Activated naive CD8-positive, alpha-beta T cell treated with anti-CD3 and anti-CD28 coated beads, Interleukin-2, amount 10 ng/mL, durations not matched to agents 7 days and 5 days (primary cell): ENCODE measurements around the gene KCNS3. TPM values are rescaled to one million over a fixed set of nuclear protein-coding genes. Genes with fewer than 3 reads are reported as not detected.

Source experiments
- ATAC-seq: fragments of 150-1000 bp; cut with Tn5 transposase; one replicate; pipeline ENCODE4 v1.10.0; 2021; ENCODE audit warnings: low read depth, moderate library complexity
- POLR2A ChIA-PET: fragments of 350-600 bp; sonication (Branson Sonifier 250); formaldehyde crosslinking; loops from one replicate; lab custom pipeline; 2021; ENCODE audit warnings: antibody characterized with exemption; lab: Charles Lee
- DNase-seq: peaks from one replicate; pipeline ENCODE4 v3.0.0; 2021
- H3K27ac Mint-ChIP-seq: one replicate; pipeline ENCODE4 v1.8.0; 2022; ENCODE audit warnings: mild to moderate bottlenecking, mixed read lengths
- H3K27me3 Mint-ChIP-seq: one replicate; pipeline ENCODE4 v1.8.0; 2022; ENCODE audit warnings: mild to moderate bottlenecking, moderate library complexity, mixed read lengths
- H3K36me3 Mint-ChIP-seq: one replicate; pipeline ENCODE4 v1.8.0; 2021; ENCODE audit warnings: mild to moderate bottlenecking, mixed read lengths
- H3K4me1 Mint-ChIP-seq: one replicate; pipeline ENCODE4 v1.8.0; 2021; ENCODE audit warnings: mixed read lengths
- H3K4me3 Mint-ChIP-seq: one replicate; pipeline ENCODE4 v1.8.0; 2022; ENCODE audit warnings: mild to moderate bottlenecking, moderate library complexity, mixed read lengths
- H3K9me3 Mint-ChIP-seq: one replicate; pipeline ENCODE4 v1.8.0; 2021; ENCODE audit warnings: mixed read lengths
- total RNA-seq, 2 experiments: library from RNA; stranded (reverse); gene quantifications; one replicate each; pipeline ENCODE4 v1.2.3, GENCODE V29; 2021

The KCNS3 gene
- total RNA-seq: not detected

GRCh38 chr2:17878281-17879136, at the start of gene KCNS3:
TSS of gene KCNS3 (plus strand) at chr2:17878667. CDS start at chr2:17931009, 52,342 bp downstream.
- peaks cover 2% of the 10 kb centered on the region for H3K4me1 Mint-ChIP-seq
- peaks cover 2% of the 10 kb centered on the region for H3K9me3 Mint-ChIP-seq
- no peak within 1 kb of the TSS for H3K27ac Mint-ChIP-seq
- H3K4me3 Mint-ChIP-seq: peak within 1 kb of the TSS; percentile 79
- POLR2A ChIA-PET: no interaction called here
- peaks cover 73% of the 10 kb centered on the region for H3K27me3 Mint-ChIP-seq
- peak; percentile 70 for ATAC-seq
- DNase-seq: peak; percentile 53
- no peaks in the 10 kb centered on the region for H3K36me3 Mint-ChIP-seq

- peak; percentile 76 for DNase-seq
- Mint-ChIP-seq H3K36me3 (no peaks in the 10 kb centered on the region), H3K4me1 (peaks cover 4% of the 10 kb centered on the region), H3K27me3 (peaks cover 36% of the 10 kb centered on the region), H3K4me3 (peak overlapping the region; percentile 25), H3K27ac (no peak overlapping the region), H3K9me3 (no peaks in the 10 kb centered on the region)
- ATAC-seq: peak; percentile 87
- POLR2A ChIA-PET: no interaction called here
These were observed 48.1 kb upstream of the KCNS3 start for GRCh38 chr2:17830053-17831034.

- DNase-seq (no peak), ATAC-seq (no peak)
- Mint-ChIP-seq H3K27me3 (peaks cover 37% of the 10 kb centered on the region), H3K36me3 (no peaks in the 10 kb centered on the region), H3K4me3 (no peak overlapping the region), H3K9me3 (no peaks in the 10 kb centered on the region), H3K4me1 (peaks cover 4% of the 10 kb centered on the region), H3K27ac (no peak overlapping the region)
- POLR2A ChIA-PET: no interaction called here
These were observed 43.0 kb upstream of the KCNS3 start for GRCh38 chr2:17835516-17835915.

- Mint-ChIP-seq H3K4me1 (no peaks in the 10 kb centered on the region), H3K27ac (no peak overlapping the region), H3K36me3 (no peaks in the 10 kb centered on the region), H3K27me3 (peaks cover 33% of the 10 kb centered on the region), H3K4me3 (no peak overlapping the region), H3K9me3 (no peaks in the 10 kb centered on the region)
- DNase-seq (no peak), ATAC-seq (no peak)
- POLR2A ChIA-PET: no interaction called here
These were observed 38.5 kb upstream of the KCNS3 start for GRCh38 chr2:17839959-17840358.

- DNase-seq (no peak), ATAC-seq (no peak)
- H3K9me3 Mint-ChIP-seq: no peaks in the 10 kb centered on the region
- no peak overlapping the region for H3K4me3 Mint-ChIP-seq
- H3K27ac Mint-ChIP-seq: no peak overlapping the region
- no peaks in the 10 kb centered on the region for H3K4me1 Mint-ChIP-seq
- POLR2A ChIA-PET: no interaction called here
- peaks cover 19% of the 10 kb centered on the region for H3K27me3 Mint-ChIP-seq
- H3K36me3 Mint-ChIP-seq: no peaks in the 10 kb centered on the region
These were observed 35.0 kb upstream of the KCNS3 start for GRCh38 chr2:17843457-17843856.

GRCh38 chr2:17845806-17846205, 32.7 kb upstream of the KCNS3 start:
- Mint-ChIP-seq H3K4me1 (no peaks in the 10 kb centered on the region), H3K36me3 (no peaks in the 10 kb centered on the region), H3K9me3 (no peaks in the 10 kb centered on the region), H3K4me3 (no peak overlapping the region), H3K27me3 (peaks cover 12% of the 10 kb centered on the region), H3K27ac (no peak overlapping the region)
- DNase-seq: no peak
- POLR2A ChIA-PET: no interaction called here
- no peak for ATAC-seq

GRCh38 chr2:17846676-17847075, 31.8 kb upstream of the KCNS3 start:
- H3K27ac Mint-ChIP-seq: no peak overlapping the region
- ATAC-seq: no peak
- POLR2A ChIA-PET: no interaction called here
- H3K36me3 Mint-ChIP-seq: no peaks in the 10 kb centered on the region
- H3K27me3 Mint-ChIP-seq: peaks cover 10% of the 10 kb centered on the region
- H3K4me1 Mint-ChIP-seq: no peaks in the 10 kb centered on the region
- H3K4me3 Mint-ChIP-seq: no peak overlapping the region
- H3K9me3 Mint-ChIP-seq: no peaks in the 10 kb centered on the region
- DNase-seq: no peak

GRCh38 chr2:17847236-17847635, 31.2 kb upstream of the KCNS3 start:
- Mint-ChIP-seq H3K4me3 (no peak overlapping the region), H3K27me3 (peaks cover 8% of the 10 kb centered on the region), H3K36me3 (no peaks in the 10 kb centered on the region), H3K4me1 (no peaks in the 10 kb centered on the region), H3K27ac (no peak overlapping the region), H3K9me3 (no peaks in the 10 kb centered on the region)
- no peak for ATAC-seq
- POLR2A ChIA-PET: no interaction called here
- no peak for DNase-seq

GRCh38 chr2:17849275-17849674, 29.2 kb upstream of the KCNS3 start:
- Mint-ChIP-seq H3K4me3 (no peak overlapping the region), H3K27ac (no peak overlapping the region), H3K27me3 (no peaks in the 10 kb centered on the region), H3K9me3 (no peaks in the 10 kb centered on the region), H3K4me1 (no peaks in the 10 kb centered on the region), H3K36me3 (no peaks in the 10 kb centered on the region)
- no peak for DNase-seq
- POLR2A ChIA-PET: no interaction called here
- ATAC-seq: no peak

GRCh38 chr2:17850151-17850550, 28.3 kb upstream of the KCNS3 start:
- POLR2A ChIA-PET: no interaction called here
- Mint-ChIP-seq H3K4me1 (no peaks in the 10 kb centered on the region), H3K27ac (no peak overlapping the region), H3K36me3 (no peaks in the 10 kb centered on the region), H3K27me3 (peaks cover under 1% of the 10 kb centered on the region), H3K4me3 (no peak overlapping the region), H3K9me3 (no peaks in the 10 kb centered on the region)
- DNase-seq (no peak), ATAC-seq (no peak)

GRCh38 chr2:17851731-17852585, 26.5 kb upstream of the KCNS3 start:
- no peaks in the 10 kb centered on the region for H3K36me3 Mint-ChIP-seq

GRCh38 chr2:17853799-17854198, 24.7 kb upstream of the KCNS3 start:
- DNase-seq: no peak
- Mint-ChIP-seq H3K27ac (no peak overlapping the region), H3K4me1 (no peaks in the 10 kb centered on the region), H3K27me3 (peaks cover 8% of the 10 kb centered on the region), H3K36me3 (no peaks in the 10 kb centered on the region), H3K4me3 (no peak overlapping the region), H3K9me3 (no peaks in the 10 kb centered on the region)
- POLR2A ChIA-PET: no interaction called here
- no peak for ATAC-seq

More at GRCh38 chr2:17851731-17852585, 26.5 kb upstream of the KCNS3 start:
- ATAC-seq (no peak), DNase-seq (peak; percentile 35)
- POLR2A ChIA-PET: no interaction called here
- Mint-ChIP-seq H3K4me1 (no peaks in the 10 kb centered on the region), H3K27ac (no peak overlapping the region), H3K4me3 (no peak overlapping the region), H3K27me3 (peaks cover 2% of the 10 kb centered on the region), H3K9me3 (no peaks in the 10 kb centered on the region)

GRCh38 chr2:17857021-17857420, 21.4 kb upstream of the KCNS3 start:
- no peaks in the 10 kb centered on the region for H3K9me3 Mint-ChIP-seq
- H3K36me3 Mint-ChIP-seq: no peaks in the 10 kb centered on the region
- no peak overlapping the region for H3K27ac Mint-ChIP-seq
- DNase-seq: no peak
- H3K27me3 Mint-ChIP-seq: peaks cover 14% of the 10 kb centered on the region
- H3K4me3 Mint-ChIP-seq: no peak overlapping the region
- H3K4me1 Mint-ChIP-seq: no peaks in the 10 kb centered on the region
- ATAC-seq: no peak
- POLR2A ChIA-PET: no interaction called here
